GM18907 (cell line): Measurements from ENCODE around the gene MEX3D.
A peak's percentile ranks its signal among the peaks of the same experiment; 100 is the strongest.

Source experiments
- ATAC-seq: cut with Tn5 transposase; IDR thresholded peaks from one replicate; pipeline ENCODE4 v1.9.1; 2021; ENCODE audit warnings: mild to moderate bottlenecking, moderate library complexity; ENCODE audit not compliant: unreplicated experiment

Gene MEX3D

DNA sequence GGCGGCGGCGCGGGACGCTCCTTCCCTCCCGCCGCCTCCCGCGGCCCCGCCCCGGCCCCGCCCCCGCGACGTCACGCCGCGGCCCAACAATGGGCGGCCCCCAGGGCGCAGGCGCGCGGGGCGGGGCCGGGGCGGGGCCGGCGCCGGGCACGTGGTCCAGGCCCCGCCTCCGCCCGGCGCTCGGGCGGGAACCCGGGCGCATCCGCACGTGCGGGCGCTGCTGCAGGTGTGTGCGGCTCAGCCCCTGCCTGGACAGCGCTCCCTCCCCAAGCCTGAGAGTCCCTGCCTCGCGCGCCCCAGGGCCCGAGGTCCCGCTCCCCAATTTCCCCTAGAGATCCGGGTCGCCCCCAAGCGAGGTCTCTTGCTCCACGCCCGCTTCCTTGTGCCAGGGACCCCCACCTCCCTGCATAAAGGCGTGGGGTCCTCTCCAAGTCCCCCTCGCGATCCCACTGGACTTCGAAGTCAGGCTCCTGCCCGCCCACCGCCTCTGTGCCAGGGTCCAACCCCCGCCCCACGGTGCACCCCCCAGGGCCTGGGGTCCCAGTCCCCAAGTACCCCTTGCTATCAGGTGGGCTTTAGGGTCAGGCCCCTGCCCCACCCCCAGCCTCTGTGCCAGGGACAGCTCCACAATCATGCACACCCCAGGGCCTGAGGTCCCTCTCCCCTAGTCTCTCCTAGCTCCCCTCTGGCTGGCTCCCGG is at the start of gene MEX3D:
MEX3D (minus strand) TSS at position 6 of the 700 bp plus-strand sequence. CDS start 267 bp downstream, outside the sequence.
- peak; percentile 54 for ATAC-seq

DNA sequence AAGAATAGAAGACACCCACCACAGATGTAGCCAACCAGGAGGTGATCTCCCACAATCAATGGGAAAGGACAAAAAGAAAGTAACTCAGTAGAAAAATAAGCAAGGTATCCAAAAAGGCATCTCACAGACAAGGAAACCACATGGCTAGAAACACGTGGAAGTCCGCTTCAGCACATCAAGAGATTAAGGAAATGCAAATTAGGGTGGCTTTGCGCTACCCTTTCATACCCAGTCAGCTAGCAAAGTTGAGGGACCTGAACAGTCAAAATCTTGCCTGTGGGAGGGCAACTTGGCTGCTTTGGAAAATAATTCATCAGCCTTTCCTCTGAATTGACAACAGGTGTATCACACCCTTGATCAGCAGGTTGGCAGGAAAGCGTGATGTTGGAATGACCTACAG is 48.8 kb upstream of the MEX3D start:
- no peak for ATAC-seq

DNA sequence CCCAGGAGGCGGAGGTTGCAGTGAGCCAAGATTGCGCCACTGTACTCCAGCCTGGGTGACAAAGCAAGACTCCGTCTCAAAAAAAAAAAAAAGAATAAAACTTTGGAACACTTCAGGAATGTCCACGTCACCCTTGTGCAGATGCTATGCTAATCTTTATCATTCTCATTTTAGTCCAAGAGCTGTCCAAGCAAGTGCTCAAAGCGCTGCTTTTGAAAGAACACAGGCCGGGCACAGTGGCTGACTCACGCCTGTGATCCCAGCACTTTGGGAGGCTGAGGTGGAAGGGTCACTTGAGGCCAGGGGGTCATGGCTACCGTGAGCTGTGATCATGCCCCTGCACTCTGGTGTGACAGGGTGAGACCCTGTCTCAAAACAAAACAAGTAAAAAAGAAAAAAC is 48.3 kb upstream of the MEX3D start:
- ATAC-seq = no peak

DNA sequence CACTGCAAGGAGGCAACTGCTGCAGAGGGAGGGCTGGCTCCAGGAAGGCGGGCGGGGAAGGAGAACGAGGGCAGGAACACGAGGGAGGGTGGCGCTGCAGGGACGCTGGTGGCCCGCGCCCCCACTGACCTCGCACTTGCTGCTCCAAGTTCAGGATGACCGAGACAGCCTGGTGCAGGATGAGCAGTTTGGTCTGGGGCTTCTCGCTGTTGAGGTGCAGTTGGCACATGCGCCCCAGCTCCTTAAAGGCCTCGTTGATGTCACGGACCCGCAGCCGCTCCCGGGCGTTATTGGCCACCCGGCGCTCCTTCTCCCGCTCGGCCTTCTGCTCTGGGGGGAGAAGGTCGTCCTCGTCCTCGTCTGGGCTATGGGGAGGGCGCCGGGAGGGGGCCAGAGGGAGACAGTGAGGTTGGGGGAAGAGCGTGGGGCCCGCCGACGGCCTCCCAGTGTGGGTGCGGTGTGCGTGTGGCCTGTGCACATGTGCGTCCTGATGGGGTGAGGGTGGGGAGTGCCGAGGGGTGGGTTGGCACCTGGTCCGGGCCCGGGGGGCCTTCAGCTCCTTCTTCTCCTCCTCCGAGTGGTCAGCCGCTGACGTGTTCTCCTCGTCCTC is 47.1 kb upstream of the MEX3D start:
- no peak for ATAC-seq

DNA sequence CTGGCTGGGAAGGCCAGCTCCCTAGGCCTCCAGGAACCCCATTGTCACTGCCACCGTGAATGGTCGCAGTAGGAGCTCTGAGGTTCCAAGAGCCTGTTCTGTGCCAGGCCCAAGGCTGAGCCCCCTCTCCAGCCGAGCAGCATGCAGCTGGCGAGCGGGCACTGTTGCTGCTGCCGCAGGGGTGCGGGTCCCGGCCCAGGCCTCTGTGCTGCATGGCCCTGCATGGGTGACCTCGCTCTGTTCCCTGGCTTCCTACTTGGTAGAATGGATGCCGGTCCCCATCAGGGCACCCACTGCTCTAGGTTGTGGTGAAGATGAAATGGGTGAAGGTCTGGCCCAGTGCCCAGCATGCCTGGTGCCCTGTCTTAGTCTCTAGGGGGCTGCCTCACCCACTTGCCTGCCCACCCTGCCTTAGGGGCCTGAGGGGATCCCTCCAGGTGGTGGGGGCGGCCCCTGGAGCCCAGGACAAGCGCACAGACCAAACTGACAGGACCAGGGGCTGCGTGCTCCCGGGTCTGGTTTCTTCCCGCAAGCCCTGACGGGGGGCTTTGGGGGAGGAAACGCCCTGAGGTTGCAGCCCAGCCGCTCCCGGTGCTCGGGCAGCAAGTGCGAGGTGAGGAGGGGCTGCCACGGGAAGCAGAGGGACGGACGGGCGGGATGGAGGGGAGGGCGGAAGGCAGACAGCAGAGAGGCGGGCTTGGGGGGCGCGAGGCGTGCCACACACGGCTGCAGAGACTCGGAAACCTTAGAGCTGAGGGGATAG is 45.9 kb upstream of the MEX3D start:
- no peak for ATAC-seq

DNA sequence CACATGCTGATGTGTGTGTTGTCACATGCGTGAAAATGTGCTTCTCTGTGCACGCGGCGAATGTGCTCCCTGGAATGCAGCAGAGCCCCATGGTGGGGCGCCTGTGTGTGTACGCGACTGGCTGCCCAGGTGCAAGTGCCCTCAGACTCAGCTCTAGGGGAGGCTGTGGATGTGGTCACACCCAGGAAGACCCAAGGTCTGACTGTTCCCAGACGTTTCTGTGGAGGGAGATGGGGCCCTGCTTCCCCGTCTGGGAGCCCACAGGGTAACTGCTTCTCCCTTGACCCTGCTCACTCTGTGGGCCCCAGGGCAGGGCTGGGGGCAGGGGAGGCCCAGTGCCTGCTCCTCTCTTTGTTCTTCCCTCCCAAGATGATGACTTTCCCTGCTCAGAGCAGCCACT is 45.0 kb upstream of the MEX3D start:
- ATAC-seq = no peak

DNA sequence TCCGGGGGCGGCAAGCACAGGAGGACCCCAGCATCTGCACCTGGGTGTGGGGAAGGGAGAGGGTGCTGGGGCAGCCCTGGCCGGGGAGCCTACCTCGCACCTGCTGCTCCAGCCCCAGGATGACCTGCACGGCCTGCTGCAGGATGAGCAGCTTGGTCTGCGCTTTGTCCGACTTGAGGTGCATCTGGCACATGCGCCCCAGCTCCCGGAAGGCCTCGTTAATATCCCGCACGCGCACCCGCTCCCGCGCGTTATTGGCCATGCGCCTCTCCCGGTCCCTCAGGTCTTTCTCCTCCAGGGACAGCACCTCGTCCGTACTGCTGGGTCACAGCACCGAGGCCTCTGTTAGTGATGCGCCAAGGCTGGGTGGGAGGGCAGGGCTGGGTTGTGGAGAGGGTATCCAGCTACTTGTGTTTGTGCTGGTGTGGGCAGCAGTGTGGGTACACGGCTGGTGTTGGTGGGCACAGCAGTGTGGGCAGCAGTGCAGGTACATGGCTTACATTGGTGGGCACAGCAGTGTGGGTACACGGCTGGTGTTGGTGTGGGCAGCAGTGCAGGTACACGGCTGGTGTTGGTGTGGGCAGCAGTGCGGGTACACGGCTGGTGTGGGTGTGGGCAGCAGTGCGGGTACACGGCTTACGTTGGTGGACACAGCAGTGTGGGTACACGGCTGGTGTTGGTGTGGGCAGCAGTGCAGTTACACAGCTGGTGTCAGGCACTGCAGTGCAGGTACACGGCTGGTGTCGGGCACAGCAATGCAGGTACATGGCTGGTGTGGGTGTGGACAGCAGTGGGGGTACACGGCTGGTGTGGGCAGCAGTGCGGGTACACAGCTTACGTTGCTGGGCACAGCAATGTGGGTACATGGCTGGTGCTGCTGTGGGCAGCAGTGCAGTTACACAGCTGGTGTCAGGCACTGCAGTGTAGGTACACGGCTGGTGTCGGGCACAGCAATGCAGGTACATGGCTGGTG is 44.3 kb upstream of the MEX3D start:
- ATAC-seq = no peak

DNA sequence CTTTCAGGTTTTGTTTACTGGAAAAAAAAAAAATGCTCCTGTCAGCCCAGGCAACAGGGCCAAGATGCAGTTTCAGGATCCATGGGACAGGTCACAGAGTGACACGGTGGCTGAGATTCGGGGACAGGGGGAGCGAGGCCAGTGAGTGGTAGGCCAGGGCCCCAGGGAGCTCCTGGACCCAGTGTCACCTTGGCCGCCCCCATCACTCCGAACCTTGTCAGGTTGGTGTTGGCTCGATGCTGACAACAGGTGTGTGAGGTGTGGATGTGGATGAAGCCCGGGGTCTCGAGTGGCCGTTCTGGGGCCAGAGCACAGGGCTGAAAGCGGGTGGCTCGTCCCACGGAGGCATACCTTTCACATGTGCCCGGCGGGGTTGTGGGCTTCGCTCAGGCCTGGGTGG is 43.2 kb upstream of the MEX3D start:
- ATAC-seq = no peak

DNA sequence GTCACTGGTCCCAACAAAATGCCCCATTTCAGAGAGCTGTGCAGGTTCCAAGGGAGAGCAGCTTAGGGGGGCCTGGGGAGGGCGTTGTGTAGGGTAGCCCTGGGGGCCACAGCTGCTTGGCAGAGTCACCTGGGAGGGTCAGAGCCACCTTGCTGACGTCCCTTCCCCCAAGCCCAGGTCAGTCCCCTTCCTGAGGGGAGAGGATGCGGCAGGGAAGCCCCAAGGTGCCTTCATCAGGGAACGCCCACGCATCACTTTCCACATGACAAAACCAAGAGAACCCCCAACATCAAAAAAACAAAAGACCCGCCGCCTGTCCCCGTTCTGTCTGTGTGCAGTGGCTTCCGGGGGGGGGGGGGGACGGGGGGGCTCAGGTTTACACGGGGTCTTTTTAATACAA is 42.5 kb upstream of the MEX3D start:
- ATAC-seq = no peak

DNA sequence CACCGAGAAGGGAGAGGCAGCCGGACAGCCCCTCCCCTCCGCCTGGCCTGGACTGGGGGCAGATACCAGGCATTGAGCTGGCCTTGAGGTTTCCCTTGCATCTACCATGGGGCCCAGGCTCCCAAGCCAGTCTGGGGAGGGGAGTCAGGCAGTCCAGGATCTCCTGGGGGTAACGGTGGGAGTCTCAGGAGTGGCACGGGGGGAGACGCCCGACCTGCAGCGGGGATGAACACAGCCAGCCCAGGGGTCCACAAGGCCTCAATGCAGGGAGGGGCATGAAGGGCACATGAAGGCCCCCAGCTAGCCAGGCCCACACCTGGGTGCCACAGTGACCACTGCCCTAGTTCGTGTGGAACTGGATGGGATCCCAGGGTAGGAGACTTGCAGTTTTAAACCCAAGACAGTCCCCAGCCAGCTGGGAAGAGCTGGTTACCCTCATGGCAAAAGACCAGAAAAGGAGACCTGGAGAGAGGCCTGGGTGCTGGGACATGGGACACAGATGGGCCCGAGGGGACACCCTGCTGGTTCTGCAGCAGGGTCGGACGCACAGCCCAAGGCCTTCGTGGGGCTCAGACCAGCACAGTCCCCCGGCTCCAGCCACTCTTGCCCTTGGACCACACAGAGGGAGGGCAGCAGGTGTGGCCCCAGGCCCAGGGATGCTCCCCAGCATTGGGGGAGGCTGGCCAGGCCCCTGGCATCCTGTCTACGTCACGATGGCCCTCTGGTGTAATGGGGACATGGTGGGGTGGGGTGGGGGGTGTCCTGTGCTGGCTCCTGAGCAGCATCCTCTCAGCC is 41.8 kb upstream of the MEX3D start:
- no peak for ATAC-seq

DNA sequence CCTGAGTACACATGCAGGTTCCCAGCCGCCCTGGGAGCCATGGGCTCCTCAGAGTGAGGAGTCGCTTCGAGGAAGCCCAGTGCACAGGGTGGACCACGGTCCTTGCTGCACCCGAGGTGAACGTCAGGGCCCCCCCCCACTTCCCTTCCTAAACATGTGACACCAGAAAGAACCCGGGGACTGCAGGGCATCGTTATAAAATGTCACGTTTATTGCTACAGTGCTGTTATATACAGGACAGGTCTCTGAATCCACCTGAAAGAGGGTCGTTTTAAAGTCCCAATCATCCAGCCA is 40.9 kb upstream of the MEX3D start:
- ATAC-seq = no peak

DNA sequence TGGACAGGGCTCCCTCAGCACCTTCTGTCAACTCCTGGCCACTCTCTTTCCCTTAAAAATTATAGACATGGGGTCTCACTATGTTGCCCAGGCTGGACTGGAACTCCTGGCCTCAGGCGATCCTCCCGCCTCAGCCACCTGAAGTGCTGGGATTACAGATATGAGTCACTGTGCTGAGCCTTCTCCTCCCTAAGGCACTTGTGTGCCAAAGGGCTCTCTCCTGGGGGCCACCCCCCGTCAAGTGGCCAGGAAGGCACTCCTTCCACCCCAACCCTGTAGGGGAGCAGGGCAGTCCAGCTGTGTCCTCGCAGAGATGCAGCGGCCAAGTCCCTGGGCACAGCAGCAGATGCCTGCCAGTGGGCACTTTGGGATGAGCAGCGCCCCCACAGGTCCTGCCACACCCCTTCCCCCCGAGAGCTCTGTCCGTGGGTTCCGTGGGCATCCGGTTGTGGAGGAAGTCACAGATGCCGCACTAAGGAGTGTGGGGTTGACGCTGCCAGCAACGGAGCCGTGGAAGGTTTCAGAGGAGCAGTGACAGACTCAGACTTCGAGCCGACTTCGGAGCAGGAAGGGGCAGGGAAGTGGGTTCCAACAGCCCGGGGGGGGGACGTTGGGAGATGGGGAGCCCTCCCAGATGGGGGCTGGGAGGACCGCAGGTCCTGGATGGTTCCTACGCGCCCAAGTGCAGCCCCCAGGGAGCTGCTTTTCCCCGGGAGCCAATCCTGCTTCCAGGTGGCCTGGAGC is 40.4 kb upstream of the MEX3D start:
- no peak for ATAC-seq

DNA sequence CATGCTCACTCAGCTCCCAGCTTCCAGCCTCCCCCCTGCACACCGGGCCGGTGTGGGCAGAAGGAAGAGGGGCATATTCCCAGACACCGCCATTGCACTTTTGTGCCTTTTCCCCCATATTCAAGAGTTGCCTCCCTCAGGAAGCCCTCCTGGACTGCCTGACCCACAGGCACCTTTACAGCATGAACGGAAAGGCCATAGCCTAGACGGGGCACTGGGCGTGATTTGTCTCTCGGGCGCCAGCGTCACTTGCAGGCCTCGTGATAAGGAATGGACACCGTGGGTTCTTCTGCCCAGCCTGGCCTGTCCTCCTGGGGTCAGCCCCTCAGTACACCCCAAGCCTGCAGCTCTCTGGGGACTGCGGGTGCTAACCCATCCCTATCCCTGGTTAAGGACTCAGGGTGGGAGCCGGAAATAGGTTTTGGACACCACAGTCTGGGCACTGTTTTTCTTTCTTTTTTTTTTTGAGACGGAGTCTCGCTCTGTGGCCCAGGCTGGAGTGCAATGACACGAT is 38.1 kb upstream of the MEX3D start:
- ATAC-seq = peak; percentile 1

DNA sequence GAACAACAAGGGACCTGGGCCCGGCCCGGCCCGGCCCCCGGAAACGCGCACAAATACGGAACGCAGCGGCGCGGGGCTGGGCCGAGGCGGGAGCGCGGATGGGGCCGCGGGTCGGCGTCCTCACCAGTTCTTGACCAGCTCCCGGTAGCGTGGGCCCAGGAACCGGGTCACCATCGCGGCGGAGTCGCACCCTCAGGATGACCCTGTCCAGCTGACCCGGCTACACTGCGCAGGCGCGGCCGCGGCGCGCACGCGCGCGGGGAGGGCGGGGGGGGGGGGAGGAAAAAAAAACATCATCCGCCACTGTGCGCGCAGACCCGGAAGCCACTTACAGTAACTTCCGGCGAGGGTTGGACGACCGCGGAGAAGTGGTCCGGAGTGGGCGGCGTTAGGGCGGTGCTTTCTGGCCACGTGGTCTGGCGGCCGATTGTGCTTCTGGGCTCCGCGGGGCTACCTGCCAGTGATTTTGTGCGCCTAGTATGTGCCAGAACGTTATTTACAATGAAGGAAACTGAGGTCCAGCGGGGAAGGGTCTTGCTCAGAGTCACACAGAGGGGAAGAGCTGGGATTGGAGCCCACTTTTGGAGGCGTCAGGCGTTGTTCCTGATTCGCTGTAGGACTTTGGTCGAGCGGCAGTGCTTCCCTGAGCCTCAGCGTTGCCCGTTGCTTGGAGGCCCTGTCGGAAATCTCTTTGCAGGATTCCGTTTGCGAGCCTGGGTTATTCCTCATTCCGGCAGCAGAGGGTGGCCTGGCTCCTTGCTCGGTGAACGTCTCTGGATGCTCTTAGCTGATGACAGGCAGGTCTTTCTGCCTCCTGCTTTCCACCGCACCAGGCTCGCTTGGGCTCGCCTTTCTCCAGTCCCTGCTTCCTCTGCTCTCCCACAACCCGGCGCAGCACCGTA is 37.4 kb upstream of the MEX3D start, which contains the start of gene UQCR11:
UQCR11 (minus strand) TSS at position 227 of the 902 bp plus-strand sequence; CDS start at position 174, 53 bp downstream.
- peak; percentile 78 for ATAC-seq

DNA sequence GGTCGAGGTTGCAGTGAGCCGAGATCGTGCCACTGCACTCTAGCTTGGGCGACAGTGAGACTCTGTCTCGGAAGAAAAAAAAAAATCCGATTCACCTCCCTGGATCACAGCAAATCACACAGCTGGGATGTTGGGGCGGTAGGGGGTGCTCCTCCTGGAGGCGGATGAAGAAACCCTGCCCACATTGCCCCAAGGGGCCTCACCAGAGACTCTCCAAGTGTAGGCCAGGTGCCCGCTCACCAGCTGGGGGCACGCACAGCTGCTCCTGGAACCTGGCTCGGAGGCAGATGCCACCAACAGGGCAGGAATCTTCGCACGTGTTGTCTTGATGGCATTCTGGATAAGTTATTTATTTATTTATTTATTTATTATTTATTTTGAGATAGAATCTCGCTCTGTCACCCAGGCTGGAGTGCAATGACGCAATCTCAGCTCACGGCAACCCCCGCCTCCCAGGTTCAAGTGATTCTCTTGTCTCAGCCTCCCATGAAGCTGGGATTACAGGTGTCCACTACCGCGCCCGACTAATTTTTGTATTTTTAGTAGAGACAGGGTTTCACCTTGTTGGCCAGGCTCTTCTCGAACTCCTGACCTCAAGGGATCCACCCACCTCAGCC is 34.1 kb upstream of the MEX3D start:
- ATAC-seq = no peak

DNA sequence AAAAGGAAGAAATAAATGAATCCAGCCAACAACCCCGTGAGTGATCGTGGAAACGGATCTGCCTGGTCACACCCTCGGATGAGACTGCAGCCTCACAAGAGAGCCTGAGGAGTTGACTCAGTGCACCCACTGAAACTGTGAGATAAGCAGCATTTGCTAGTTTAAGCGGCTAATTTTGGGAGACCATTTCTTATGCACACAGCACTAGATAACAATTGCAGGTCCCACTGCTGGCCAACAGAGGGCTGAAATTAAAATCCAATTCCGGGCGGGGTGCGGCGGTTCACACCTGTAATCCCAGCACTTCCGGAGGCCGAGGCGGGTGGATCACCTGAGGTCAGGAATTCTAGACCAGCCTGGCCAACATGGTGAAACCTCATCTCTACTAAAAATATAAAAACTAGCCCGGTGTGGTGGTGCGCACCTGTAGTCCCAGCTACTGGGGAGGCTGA is 33.5 kb upstream of the MEX3D start:
- no peak for ATAC-seq

DNA sequence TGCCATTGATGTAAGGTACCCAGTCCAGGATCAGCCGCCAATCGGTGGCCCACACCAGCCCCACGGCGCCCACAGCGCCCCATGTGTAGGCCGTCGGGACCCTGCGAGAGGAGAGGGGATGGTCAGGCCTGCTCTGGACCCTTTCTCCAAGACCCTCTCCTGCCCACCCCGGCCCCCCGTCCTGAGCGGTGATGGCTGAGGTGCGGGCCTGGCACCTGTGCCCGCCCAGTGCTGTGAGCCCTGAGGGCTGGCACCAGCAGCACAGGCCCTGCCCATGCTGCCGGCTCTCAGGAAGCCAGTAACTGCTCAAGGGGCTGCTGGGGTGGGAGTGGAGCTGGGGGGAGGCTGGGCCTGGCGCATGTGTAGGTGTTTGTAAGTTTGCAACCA is 31.3 kb upstream of the MEX3D start:
- ATAC-seq = no peak
